ENCODE results near the gene EVI5.
"Not testable (repeated sequence)": the region's sequence is repeated elsewhere in the genome, so short reads cannot be mapped to it uniquely, and the experiment has no call there.

Gene EVI5

GRCh38 chr1:92662048-92662447 lies 122.9 kb downstream of the EVI5 start:
- DNase-seq: no peak

- no peak for DNase-seq
These were observed 127.2 kb downstream of the EVI5 start for GRCh38 chr1:92657701-92658100.

- DNase-seq: no peak
These were observed 129.6 kb downstream of the EVI5 start for GRCh38 chr1:92655197-92655801.

GRCh38 chr1:92653605-92654381 lies 131.1 kb downstream of the EVI5 start:
- no peak for DNase-seq

GRCh38 chr1:92640686-92641085 lies 144.2 kb downstream of the EVI5 start:
- DNase-seq: not testable (repeated sequence)

- no peak for DNase-seq
These were observed 146.4 kb downstream of the EVI5 start for GRCh38 chr1:92638498-92638897.

- DNase-seq: not testable (repeated sequence)
These were observed 149.7 kb downstream of the EVI5 start for GRCh38 chr1:92635203-92635602.

GRCh38 chr1:92623187-92623778 lies 161.6 kb downstream of the EVI5 start:
- no peak for DNase-seq

- DNase-seq: no peak
These were observed 165.3 kb downstream of the EVI5 start for GRCh38 chr1:92619466-92620189.

GRCh38 chr1:92601044-92601443 lies 183.9 kb downstream of the EVI5 start:
- no peak for DNase-seq

GRCh38 chr1:92599184-92599583 lies 185.7 kb downstream of the EVI5 start:
- DNase-seq: no peak

- not testable (repeated sequence) for DNase-seq
These were observed 195.5 kb downstream of the EVI5 start for GRCh38 chr1:92589361-92589760.

GRCh38 chr1:92587445-92587844 lies 197.5 kb downstream of the EVI5 start:
- no peak for DNase-seq

GRCh38 chr1:92585831-92586230 lies 199.1 kb downstream of the EVI5 start:
- DNase-seq: no peak

- not testable (repeated sequence) for DNase-seq
These were observed 200.1 kb downstream of the EVI5 start for GRCh38 chr1:92584810-92585209.

GRCh38 chr1:92583821-92584760 lies 200.8 kb downstream of the EVI5 start:
- peak; percentile 83 for DNase-seq

- no peak for DNase-seq
These were observed 207.5 kb downstream of the EVI5 start for GRCh38 chr1:92577261-92577895.

GRCh38 chr1:92575123-92575522 lies 209.8 kb downstream of the EVI5 start:
- DNase-seq: no peak

GRCh38 chr1:92572520-92572919 lies 212.4 kb downstream of the EVI5 start:
- no peak for DNase-seq

GRCh38 chr1:92571578-92571977 lies 213.3 kb downstream of the EVI5 start:
- DNase-seq: no peak

GRCh38 chr1:92567211-92567868 lies 217.6 kb downstream of the EVI5 start:
- no peak for DNase-seq

All from SIG-M5 (cell line).